GM19452 (cell line): Measurements from ENCODE around the gene OR2K2.
"Not testable (repeated sequence)": the region's sequence is repeated elsewhere in the genome, so short reads cannot be mapped to it uniquely, and the experiment has no call there.

Experiments used
- ATAC-seq: cut with Tn5 transposase; IDR thresholded peaks from one replicate; pipeline ENCODE4 v1.9.1; 2021; ENCODE audit not compliant: unreplicated experiment

Gene OR2K2

GRCh38 chr9:111298111-111298510 lies 31.9 kb downstream of the OR2K2 start:
- no peak for ATAC-seq

GRCh38 chr9:111297066-111297824 lies 32.8 kb downstream of the OR2K2 start:
- ATAC-seq = no peak

GRCh38 chr9:111294691-111295451 lies 35.2 kb downstream of the OR2K2 start:
- ATAC-seq = no peak

GRCh38 chr9:111287127-111287526 lies 42.9 kb downstream of the OR2K2 start:
- ATAC-seq = no peak

GRCh38 chr9:111284703-111285102 lies 45.3 kb downstream of the OR2K2 start:
- no peak for ATAC-seq

- no peak for ATAC-seq
Measured at GRCh38 chr9:111282845-111283244, 47.2 kb downstream of the OR2K2 start.

GRCh38 chr9:111280795-111281194 lies 49.2 kb downstream of the OR2K2 start:
- ATAC-seq = not testable (repeated sequence)
